ENCODE measurements around the gene RAPGEF2. TPM values are rescaled to one million over a fixed set of nuclear protein-coding genes. Genes with fewer than 3 reads are reported as not detected.

RAPGEF2 gene
- total and polyA plus RNA-seq, 9 of the 15 experiments (the other 6 are each of a cell fraction or from before 2014, with no cell fraction given) = 3.1 to 32.6 (median 23.1) TPM

DNA sequence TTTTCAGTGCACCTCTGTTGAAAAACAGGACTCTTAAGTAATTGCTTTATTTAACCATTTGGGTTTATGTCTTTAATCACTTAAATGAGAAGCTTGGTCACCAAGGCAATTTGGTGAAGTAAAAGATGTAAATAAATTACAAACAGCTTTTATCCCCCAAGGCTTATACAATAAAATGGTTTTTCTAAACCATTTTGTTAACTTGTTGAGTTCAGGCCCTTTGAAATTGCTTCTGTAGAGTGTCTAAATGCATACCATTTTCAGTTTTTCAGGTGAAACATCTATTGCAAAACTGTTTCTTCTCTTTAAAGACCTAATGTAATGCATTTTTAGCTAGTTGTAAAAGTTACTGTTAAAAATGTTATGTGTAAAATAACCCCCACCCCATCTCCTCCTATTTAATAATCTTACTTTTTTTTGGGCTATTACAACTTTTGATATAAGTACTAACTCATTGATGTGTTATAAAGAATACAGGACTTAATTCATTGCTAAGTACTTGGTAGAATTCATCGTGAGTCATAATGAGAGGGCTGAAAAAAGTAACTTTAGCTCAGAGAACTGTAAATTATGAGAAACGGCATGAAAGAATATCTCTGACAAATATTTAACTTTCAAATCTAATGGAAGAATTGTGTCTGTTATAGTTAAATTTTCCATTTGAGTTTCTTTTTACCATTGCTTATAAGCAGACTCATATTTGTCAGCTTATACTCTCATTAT lies 4.5 kb downstream of the RAPGEF2 start (continued):
- TF ChIP-seq CBX8 (IDR thresholded peaks at IDR 0.05; ENCODE audit: borderline replicate concordance, extremely low read depth, low read depth, low read length, poor library complexity, severe bottlenecking) (no peak), CEBPB (tag; IDR thresholded peaks at IDR 0.05) (0 out of 2 replicates have a peak, but pooled peaks have one; percentile 17), SMARCA4 (IDR thresholded peaks at IDR 0.05) (no peak)

DNA sequence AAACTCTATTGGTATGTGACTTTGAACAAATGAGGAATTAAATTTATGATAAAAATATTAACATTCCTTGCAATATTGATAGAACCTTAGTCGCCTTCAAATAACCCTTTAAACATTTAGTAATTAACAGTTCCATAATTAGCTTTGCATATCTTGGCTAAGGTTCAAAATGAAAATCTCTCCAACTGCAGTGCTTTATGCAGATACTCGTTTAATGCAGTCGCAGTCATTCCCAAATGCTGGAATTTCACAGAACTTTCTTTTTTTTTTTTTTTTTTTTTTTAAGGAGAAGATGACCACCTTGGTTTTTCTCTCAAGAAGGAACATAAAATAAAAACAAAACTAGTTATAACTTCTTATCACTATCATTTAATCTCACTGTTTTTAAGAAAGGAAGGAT lies 5.2 kb downstream of the RAPGEF2 start:
- POLR2A ChIA-PET = interaction anchor here (0.6 to 3.0 kb wide), 3 partner anchors 10 to 321 kb away, joined by 3 to 10 read pairs (median 5); no protein-coding TSS in a partner anchor

More for the DNA sequence above, 5.2 kb downstream of the RAPGEF2 start:
- intact Hi-C loops (cut with micrococcal nuclease) = loop anchor here (5.0 to 10.0 kb wide), 3 partner anchors 86 to 337 kb away; no protein-coding TSS in a partner anchor
- WGBS (ENCODE audit: insufficient coverage, low coverage, missing lambda C conversion rate) = 45% methylated on average over 3 of the region's 3 CpGs
- CTCF ChIA-PET (ENCODE audit: low intra/inter-chr PET ratio) = interaction anchor here (0.6 kb wide), 1 partner anchor 322 kb away, joined by 3 read pairs; no protein-coding TSS in a partner anchor
- FAIRE-seq = no peak
- no TSS peak for BruUV-seq (replicated peaks)
- Histone ChIP-seq H3K4me1 (replicated peaks in 1 of 2; ENCODE audit: control insufficient read depth in 2 of 2, insufficient read depth in 2 of 2, low read length in 2 of 2) (peaks cover 7 to 40% of the 10 kb centered on the region in 2 experiments), H3K9me1 (ENCODE audit: control insufficient read depth, insufficient read depth, low read length) (no peaks in the 10 kb centered on the region), H2AFZ (ENCODE audit: low read depth, low read length) (no peak overlapping the region), H3K9ac (ENCODE audit: insufficient read depth in 1 of 2, low read depth in 2 of 2, low read length in 2 of 2) (0 out of 4 replicates have a peak overlapping the region, but pooled peaks of 1 of the 2 experiments have one; percentile 72), H3K4me3 (no peak overlapping the region), H3K9me3 (replicated peaks; ENCODE audit: control insufficient read depth, insufficient read depth, low read depth, low read length) (no peaks in the 10 kb centered on the region), H4K20me1 (replicated peaks; ENCODE audit: control insufficient read depth, insufficient read depth, low read length) (peaks cover 4% of the 10 kb centered on the region; the same call in 1 of the 2 replicates), H3K27ac (ENCODE audit: extremely low read depth, low read depth, low read length) (no peak overlapping the region), H3K79me2 (ENCODE audit: control insufficient read depth, insufficient read depth, low read length) (peaks cover 97% of the 10 kb centered on the region), H3K27me3 (ENCODE audit: control insufficient read depth in 2 of 2, insufficient read depth in 2 of 2, low read length in 2 of 2) (no peaks in the 10 kb centered on the region), H3K36me3 (ENCODE audit: control insufficient read depth, insufficient read depth, low read length) (no peaks in the 10 kb centered on the region), H3K4me2 (ENCODE audit: insufficient read depth, low read length) (no peak overlapping the region)
- no peak for ATAC-seq
- TF ChIP-seq BRD4 (IDR thresholded peaks at IDR 0.05) (no peak), ESRRB (CRISPR knock-in tag; IDR thresholded peaks at IDR 0.05; ENCODE audit: borderline replicate concordance) (no peak), NFE2L1 (tag; IDR thresholded peaks at IDR 0.05; ENCODE audit: borderline replicate concordance, low read depth) (no peak), ZNF3 (CRISPR knock-in tag; IDR thresholded peaks at IDR 0.05) (no peak), KAT8 (IDR thresholded peaks at IDR 0.05; ENCODE audit: low read depth) (no peak), MBD1 (CRISPR knock-in tag; IDR thresholded peaks at IDR 0.05) (0 out of 2 replicates have a peak, but pooled peaks have one; percentile 23)
- TF ChIP-seq, protein P1, sequence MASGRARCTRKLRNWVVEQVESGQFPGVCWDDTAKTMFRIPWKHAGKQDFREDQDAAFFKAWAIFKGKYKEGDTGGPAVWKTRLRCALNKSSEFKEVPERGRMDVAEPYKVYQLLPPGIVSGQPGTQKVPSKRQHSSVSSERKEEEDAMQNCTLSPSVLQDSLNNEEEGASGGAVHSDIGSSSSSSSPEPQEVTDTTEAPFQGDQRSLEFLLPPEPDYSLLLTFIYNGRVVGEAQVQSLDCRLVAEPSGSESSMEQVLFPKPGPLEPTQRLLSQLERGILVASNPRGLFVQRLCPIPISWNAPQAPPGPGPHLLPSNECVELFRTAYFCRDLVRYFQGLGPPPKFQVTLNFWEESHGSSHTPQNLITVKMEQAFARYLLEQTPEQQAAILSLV (tag; IDR thresholded peaks at IDR 0.05) = no peak
- in situ Hi-C loops (cut with MboI) = no loop called here
- no peak for DNase-seq (ENCODE audit: extremely low read depth in 1 of 4, low spot score in 3 of 4)
